ENCODE results near the gene MIP. TPM values are rescaled to one million over a fixed set of nuclear protein-coding genes. Genes with fewer than 3 reads are reported as not detected.
"Not testable (repeated sequence)": the region's sequence is repeated elsewhere in the genome, so short reads cannot be mapped to it uniquely, and the experiment has no call there.

Gene MIP
- total RNA-seq, 1 donor from 2014 or later, result not detected

DNA sequence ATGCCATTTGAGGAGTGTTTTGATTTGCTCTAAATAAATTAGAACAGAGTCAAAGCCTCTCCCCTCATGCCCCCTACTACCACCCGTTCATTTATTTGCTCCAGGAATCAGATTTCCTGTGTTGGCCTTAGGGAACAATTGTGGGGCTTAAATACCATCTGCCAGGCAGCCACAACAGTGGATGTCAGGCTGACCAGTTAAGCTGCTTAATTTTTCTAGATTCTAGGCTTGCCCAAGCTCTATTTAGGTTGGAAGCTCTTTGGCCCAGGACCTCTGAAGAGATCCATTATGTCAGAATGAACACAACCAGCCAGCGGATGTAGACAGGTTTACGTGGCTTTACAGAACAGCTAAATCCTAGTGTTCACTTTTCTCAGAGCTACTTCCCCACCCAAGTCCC, 4.2 kb downstream of the MIP start:
- Histone ChIP-seq H3K36me3 (ENCODE audit: control insufficient read depth, insufficient read depth, low read length) (no peaks in the 10 kb centered on the region), H3K27me3 (ENCODE audit: control insufficient read depth, insufficient read depth, low read length) (no peaks in the 10 kb centered on the region), H3K4me3 (ENCODE audit: low read depth, low read length) (no peak overlapping the region)
- TF ChIP-seq, protein P1, sequence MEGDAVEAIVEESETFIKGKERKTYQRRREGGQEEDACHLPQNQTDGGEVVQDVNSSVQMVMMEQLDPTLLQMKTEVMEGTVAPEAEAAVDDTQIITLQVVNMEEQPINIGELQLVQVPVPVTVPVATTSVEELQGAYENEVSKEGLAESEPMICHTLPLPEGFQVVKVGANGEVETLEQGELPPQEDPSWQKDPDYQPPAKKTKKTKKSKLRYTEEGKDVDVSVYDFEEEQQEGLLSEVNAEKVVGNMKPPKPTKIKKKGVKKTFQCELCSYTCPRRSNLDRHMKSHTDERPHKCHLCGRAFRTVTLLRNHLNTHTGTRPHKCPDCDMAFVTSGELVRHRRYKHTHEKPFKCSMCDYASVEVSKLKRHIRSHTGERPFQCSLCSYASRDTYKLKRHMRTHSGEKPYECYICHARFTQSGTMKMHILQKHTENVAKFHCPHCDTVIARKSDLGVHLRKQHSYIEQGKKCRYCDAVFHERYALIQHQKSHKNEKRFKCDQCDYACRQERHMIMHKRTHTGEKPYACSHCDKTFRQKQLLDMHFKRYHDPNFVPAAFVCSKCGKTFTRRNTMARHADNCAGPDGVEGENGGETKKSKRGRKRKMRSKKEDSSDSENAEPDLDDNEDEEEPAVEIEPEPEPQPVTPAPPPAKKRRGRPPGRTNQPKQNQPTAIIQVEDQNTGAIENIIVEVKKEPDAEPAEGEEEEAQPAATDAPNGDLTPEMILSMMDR (IDR thresholded peaks at IDR 0.05; ENCODE audit: insufficient read depth, low read length, poor library complexity, severe bottlenecking), result no peak
- no peak for DNase-seq (ENCODE audit: low read depth)

DNA sequence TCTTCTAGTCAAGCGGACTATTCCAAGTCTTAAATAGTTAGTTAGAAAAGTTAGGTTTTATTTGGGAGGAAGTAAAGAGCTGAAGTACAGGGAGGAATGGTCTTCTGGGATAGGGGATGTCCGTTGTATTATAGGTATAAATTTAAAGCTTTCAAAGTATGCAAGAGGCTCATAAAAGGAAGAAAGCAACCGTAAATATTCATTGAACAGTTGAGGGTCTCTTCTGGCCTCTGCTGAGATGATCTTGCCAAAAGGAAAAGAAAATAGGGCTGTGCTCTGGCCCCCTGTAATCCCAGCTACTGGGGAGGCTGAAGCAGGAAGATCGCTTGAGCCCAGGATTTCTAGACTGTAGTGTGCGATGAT, 4.9 kb downstream of the MIP start:
- no peaks in the 10 kb centered on the region for H3K27me3 ChIP-seq (ENCODE audit: control insufficient read depth, insufficient read depth, low read length)
- no peaks in the 10 kb centered on the region for H3K36me3 ChIP-seq (ENCODE audit: control insufficient read depth, insufficient read depth, low read length)
- H3K4me3 ChIP-seq (ENCODE audit: low read depth, low read length), result peak overlapping the region; percentile 58
- TF ChIP-seq, protein P1 (IDR thresholded peaks at IDR 0.05; ENCODE audit: insufficient read depth, low read length, poor library complexity, severe bottlenecking), result no peak
- no peak for DNase-seq (ENCODE audit: low read depth)

DNA sequence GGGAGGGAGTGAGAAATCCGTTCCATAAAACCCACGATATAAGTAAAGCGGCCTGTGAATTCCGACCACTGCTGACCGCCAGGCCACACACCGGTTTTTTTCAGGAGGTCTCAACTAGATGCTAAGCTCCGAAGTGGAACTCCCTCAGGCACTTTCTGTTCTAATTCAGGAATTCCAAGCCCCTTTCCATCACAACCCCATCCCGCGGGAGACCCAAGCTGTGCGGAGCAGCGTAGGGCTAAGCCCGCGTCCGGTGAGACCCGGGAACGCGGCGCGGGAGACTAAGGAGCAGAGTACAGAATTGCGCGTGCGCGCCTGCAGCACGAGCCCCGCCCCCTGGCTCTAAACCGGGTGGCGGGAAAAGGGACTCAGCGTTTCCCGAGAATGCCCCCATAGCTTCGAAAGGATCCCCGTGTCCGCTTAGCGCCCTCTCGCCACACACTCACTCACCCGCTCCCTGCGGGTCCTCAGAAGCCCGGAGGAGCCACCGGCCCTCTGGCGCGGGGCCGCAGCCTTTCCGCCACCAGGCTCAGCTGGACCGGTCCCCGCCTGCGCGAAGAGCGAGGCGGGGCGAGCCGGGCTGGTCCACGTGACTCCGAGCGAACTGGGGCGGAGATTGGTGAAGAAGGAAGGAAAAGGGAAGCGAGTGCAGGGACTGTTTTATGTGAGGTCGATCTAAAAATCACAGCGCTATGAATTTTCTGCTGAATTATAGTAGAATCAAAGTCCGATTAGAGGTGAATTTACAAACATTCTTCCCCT, 5.4 kb downstream of the MIP start, which contains the start of gene TIMELESS:
TIMELESS (minus strand) TSS at position 567 of the 762 bp plus-strand sequence. CDS start 15,256 bp downstream, outside the sequence.
- TF ChIP-seq, protein P1 (IDR thresholded peaks at IDR 0.05; ENCODE audit: insufficient read depth, low read length, poor library complexity, severe bottlenecking), result no peak

DNA sequence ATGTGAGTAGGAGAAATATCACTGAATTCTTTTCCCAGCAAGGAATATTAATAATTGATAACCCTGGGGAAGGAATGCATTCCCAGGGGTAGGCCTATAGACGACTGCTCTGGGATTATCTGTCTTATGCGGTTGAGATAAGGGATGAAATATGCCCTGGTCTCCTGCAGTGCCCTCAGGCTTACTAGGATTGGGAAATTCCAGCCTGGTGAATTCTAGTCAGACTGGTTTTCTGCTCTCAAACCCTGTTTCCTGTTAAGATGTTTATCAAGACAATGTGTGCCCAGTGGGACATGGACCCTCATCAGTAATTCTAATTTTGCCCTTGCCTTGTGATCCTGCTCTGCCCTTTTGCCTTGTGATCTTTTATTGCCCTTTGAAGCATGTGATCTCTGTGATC, 11.2 kb downstream of the MIP start:
- H3K4me3 ChIP-seq (ENCODE audit: low read depth, low read length); H3K27me3 ChIP-seq (ENCODE audit: control insufficient read depth, insufficient read depth, low read length); H3K36me3 ChIP-seq (ENCODE audit: control insufficient read depth, insufficient read depth, low read length); DNase-seq (ENCODE audit: low read depth): not testable (repeated sequence)

More for the DNA sequence above, 5.4 kb downstream of the MIP start, which contains the start of gene TIMELESS:
- Histone ChIP-seq H3K27me3 (ENCODE audit: control insufficient read depth, insufficient read depth, low read length) (no peaks in the 10 kb centered on the region), H3K36me3 (ENCODE audit: control insufficient read depth, insufficient read depth, low read length) (no peaks in the 10 kb centered on the region), H3K4me3 (ENCODE audit: low read depth, low read length) (peak within 1 kb of the TSS; percentile 58)
- DNase-seq (ENCODE audit: low read depth), result peak; percentile 59

DNA sequence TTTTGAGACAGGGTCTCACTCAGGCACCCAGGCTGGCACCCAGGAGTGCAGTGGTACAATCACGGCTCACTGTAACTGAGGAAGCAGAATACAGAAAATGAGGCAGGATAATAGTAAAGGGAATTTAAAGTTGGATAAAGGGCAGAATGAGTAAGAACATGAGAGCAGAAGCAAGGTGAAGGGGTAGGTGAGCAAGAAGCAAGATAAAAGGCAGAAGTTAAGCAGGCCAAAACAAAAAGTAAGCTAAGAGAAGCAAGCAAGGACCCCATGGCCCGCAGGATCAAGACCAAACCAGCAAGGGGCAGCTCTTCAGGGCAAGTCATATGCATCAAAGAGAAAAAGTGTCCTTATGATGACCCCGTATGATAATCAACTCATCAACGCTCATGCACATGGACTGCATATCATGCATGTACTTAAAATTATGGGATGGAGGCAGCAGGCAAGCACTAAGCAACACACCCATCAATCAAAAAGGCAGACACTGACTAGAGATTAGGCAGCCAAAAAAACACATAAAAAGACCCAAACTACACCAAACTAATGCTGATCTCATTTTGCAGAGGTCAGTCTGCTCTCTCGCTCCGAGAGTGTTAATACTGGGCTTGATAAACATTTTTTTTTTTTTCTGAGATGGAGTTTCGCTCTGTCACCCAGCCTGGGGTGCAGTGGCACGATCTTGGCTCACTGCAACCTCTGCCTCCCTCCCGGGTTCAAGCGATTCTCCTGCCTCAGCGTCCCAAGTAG, 16.9 kb downstream of the MIP start:
- Histone ChIP-seq H3K27me3 (ENCODE audit: control insufficient read depth, insufficient read depth, low read length) (no peaks in the 10 kb centered on the region), H3K4me3 (ENCODE audit: low read depth, low read length) (no peak overlapping the region), H3K36me3 (ENCODE audit: control insufficient read depth, insufficient read depth, low read length) (no peaks in the 10 kb centered on the region)
- no peak for DNase-seq (ENCODE audit: low read depth)
- TF ChIP-seq, protein P1 (IDR thresholded peaks at IDR 0.05; ENCODE audit: insufficient read depth, low read length, poor library complexity, severe bottlenecking), result no peak

DNA sequence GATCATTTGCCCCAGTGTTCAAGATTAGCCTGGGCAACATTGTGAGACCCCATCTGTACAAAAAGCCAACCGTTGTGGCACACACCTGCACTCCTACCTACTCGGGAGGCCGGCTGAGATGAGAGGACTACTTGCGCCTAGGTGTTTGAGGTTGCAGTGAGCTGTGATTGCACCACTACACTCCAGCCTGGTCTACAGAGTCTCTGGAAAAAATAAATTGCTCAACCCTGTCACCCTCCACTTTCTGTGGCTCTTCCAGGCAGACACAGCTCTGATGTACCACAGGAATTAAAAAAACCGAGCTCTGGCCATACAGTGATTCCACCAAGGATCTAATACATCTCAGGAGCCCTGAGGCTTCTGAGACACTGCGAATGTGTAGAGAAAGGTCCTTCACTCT, 19.6 kb downstream of the MIP start:
- TF ChIP-seq, protein P1 (IDR thresholded peaks at IDR 0.05; ENCODE audit: insufficient read depth, low read length, poor library complexity, severe bottlenecking), result no peak
- H3K36me3 ChIP-seq (ENCODE audit: control insufficient read depth, insufficient read depth, low read length), result no peaks in the 10 kb centered on the region
- H3K4me3 ChIP-seq (ENCODE audit: low read depth, low read length), result no peak overlapping the region
- no peak for DNase-seq (ENCODE audit: low read depth)
- H3K27me3 ChIP-seq (ENCODE audit: control insufficient read depth, insufficient read depth, low read length), result no peaks in the 10 kb centered on the region
